ENCODE data around the gene MS4A15.

GRCh38 chr11:60809691-60810090 is 53.0 kb downstream of the MS4A15 start:
- TF ChIP-seq CTCF (IDR thresholded peaks at IDR 0.05; ENCODE audit: insufficient read depth, low read depth, low read length) (no peak), EZH2 (IDR thresholded peaks at IDR 0.05; ENCODE audit: insufficient read depth, low read length) (no peak)

Data from astrocyte (in vitro differentiated cells and primary cell).